A549 (cell line): ENCODE measurements around the gene PEX3. TPM values are rescaled to one million over a fixed set of nuclear protein-coding genes. Genes with fewer than 3 reads are reported as not detected.

ENCODE experiments used
- ATAC-seq, 2 experiments: fragments of 200-7000 bp in 1 of 2; fragments of >200 bp in 1 of 2; cut with Nextera tagmentation in 1 of 2; cut with Tn5 transposase in 1 of 2; 3 replicates each; pipeline versions ENCODE4 v1.8.0 to v1.9.1; 2018 to 2020; ENCODE audit warnings: mild to moderate bottlenecking in 1 of 2, moderate library complexity in 1 of 2
- CTCF ChIA-PET: fragments of 300-600 bp; sonication (Branson Sonifier 250); formaldehyde crosslinking; extraction: SDS; loops from one replicate; lab custom pipeline; 2021; ENCODE audit warnings: antibody characterized with exemption, inconsistent platforms; lab: Yijun Ruan, JAX
- POLR2A ChIA-PET: fragments of 350-600 bp; formaldehyde crosslinking; extraction: SDS; loops from one replicate; lab custom pipeline; 2021; ENCODE audit warnings: antibody characterized with exemption, inconsistent platforms; lab: Yijun Ruan, JAX
- DNase-seq, 2 experiments: peaks; one replicate each; pipeline versions ENCODE4 v3.0.0 to v3.0.0-alpha.2; 2011 to 2016; ENCODE audit warnings: low read depth in 1 of 2, low spot score in 1 of 2
- FAIRE-seq: peaks from 2 replicates; lab custom pipeline; 2011; peaks lifted over from hg19 to GRCh38; lab: Jason Lieb, UNC
- H3K27ac ChIP-seq, 2 experiments: fragments of >200 bp; sonication (Bioruptor Twin); formaldehyde crosslinking; 3 replicates each; pipeline ENCODE4 v1.5.1; 2016 to 2017
- H3K4me1 ChIP-seq: fragments of >200 bp; sonication (Bioruptor Twin); formaldehyde crosslinking; 3 replicates; pipeline ENCODE4 v1.6.1; 2016
- H3K4me2 ChIP-seq: fragments of >200 bp; sonication (Bioruptor Twin); formaldehyde crosslinking; 3 replicates; pipeline ENCODE4 v1.6.1; 2016
- H3K4me3 ChIP-seq: fragments of >200 bp; sonication (Bioruptor Twin); formaldehyde crosslinking; 3 replicates; pipeline ENCODE4 v1.5.1; 2016
- H3K9me3 ChIP-seq: fragments of >200 bp; sonication (Bioruptor Twin); formaldehyde crosslinking; 3 replicates; pipeline ENCODE4 v1.6.1; 2016
- CBX2 ChIP-seq: fragments of 200-600 bp; sonication (generic); IDR thresholded peaks from 2 replicates; pipeline ENCODE4 v1.6.1; 2016; ENCODE audit warnings: low read depth, mild to moderate bottlenecking, borderline replicate concordance
- CHD2 ChIP-seq: fragments of 150-350 bp; IDR thresholded peaks from 2 replicates; pipeline ENCODE4 v1.6.1; 2014; ENCODE audit warnings: low read length; ENCODE audit not compliant: partially characterized antibody
- CHD4 ChIP-seq: fragments of 200-600 bp; sonication (generic); IDR thresholded peaks from 2 replicates; pipeline ENCODE4 v1.6.1; 2016; ENCODE audit warnings: antibody characterized with exemption, mild to moderate bottlenecking, borderline replicate concordance
- E2F6 ChIP-seq: IDR thresholded peaks from 2 replicates; pipeline ENCODE4 v1.6.1; 2012; ENCODE audit warnings: low read depth, borderline replicate concordance
- ELK1 ChIP-seq: fragments of 150-350 bp; IDR thresholded peaks from 2 replicates; pipeline ENCODE4 v1.6.1; 2014; ENCODE audit warnings: low read depth, mild to moderate bottlenecking, low read length
- ESRRA ChIP-seq: fragments of 150-350 bp; IDR thresholded peaks from 2 replicates; pipeline ENCODE4 v1.6.1; 2014; ENCODE audit warnings: mild to moderate bottlenecking, low read length, borderline replicate concordance
- FOSB ChIP-seq: fragments of 250-450 bp; sonication (Bioruptor Pico); IDR thresholded peaks from 2 replicates; pipeline ENCODE4 v1.5.0; 2020; ENCODE audit warnings: mild to moderate bottlenecking, moderate library complexity
- FOXS1 ChIP-seq: fragments of 250-450 bp; sonication (Bioruptor Pico); IDR thresholded peaks from 2 replicates; pipeline ENCODE4 v1.5.0; 2020; ENCODE audit warnings: mild to moderate bottlenecking, moderate library complexity
- HOXB5 ChIP-seq: fragments of 250-450 bp; sonication (Bioruptor Pico); IDR thresholded peaks from 2 replicates; pipeline ENCODE4 v1.5.0; 2020; ENCODE audit warnings: mild to moderate bottlenecking, moderate library complexity
- JUN ChIP-seq, 2 experiments: fragments of >200 bp; sonication (Bioruptor Twin); formaldehyde crosslinking; IDR thresholded peaks; 2 replicates in 1 of 2; 3 replicates in 1 of 2; pipeline ENCODE4 v1.6.1; 2016 to 2017
- NPAS2 ChIP-seq: fragments of 250-450 bp; sonication (Bioruptor Pico); IDR thresholded peaks from 2 replicates; pipeline ENCODE4 v1.8.0; 2022; ENCODE audit warnings: mild to moderate bottlenecking, moderate library complexity, borderline replicate concordance
- POLR2AphosphoS2 ChIP-seq: conservative IDR thresholded peaks from 2 replicates; pipeline ENCODE4 v1.6.1; 2012; ENCODE audit warnings: low read length, improper control_type of control experiment, inconsistent platforms
- RARB ChIP-seq: fragments of 250-450 bp; sonication (Bioruptor Pico); IDR thresholded peaks from 2 replicates; pipeline ENCODE4 v1.8.0; 2021; ENCODE audit warnings: mild to moderate bottlenecking, moderate library complexity
- RCOR1 ChIP-seq: fragments of 150-350 bp; IDR thresholded peaks from 2 replicates; pipeline ENCODE4 v1.6.1; 2014; ENCODE audit warnings: antibody characterized with exemption, low read length, low read depth
- REST ChIP-seq: fragments of 200-600 bp; sonication (generic); IDR thresholded peaks from 2 replicates; pipeline ENCODE4 v1.6.1; 2016; ENCODE audit warnings: antibody characterized with exemption, mild to moderate bottlenecking, moderate library complexity
- RNF2 ChIP-seq: fragments of 200-600 bp; sonication (generic); IDR thresholded peaks from 2 replicates; pipeline ENCODE4 v1.6.1; 2016; ENCODE audit warnings: low read depth, mild to moderate bottlenecking, antibody characterized with exemption, moderate library complexity, borderline replicate concordance
- SMC3 ChIP-seq: fragments of >200 bp; sonication (Bioruptor Twin); formaldehyde crosslinking; IDR thresholded peaks from 3 replicates; pipeline ENCODE4 v1.6.1; 2018; ENCODE audit warnings: inconsistent platforms
- SREBF2 ChIP-seq: fragments of 450-650 bp; IDR thresholded peaks from 2 replicates; pipeline ENCODE4 v1.6.1; 2014; ENCODE audit warnings: mild to moderate bottlenecking, moderate library complexity
- TFCP2L1 ChIP-seq: fragments of 250-450 bp; sonication (Bioruptor Pico); IDR thresholded peaks from 2 replicates; pipeline ENCODE4 v1.5.0; 2021; ENCODE audit warnings: mild to moderate bottlenecking
- TP53 ChIP-seq: fragments of 250-450 bp; sonication (Bioruptor Pico); IDR thresholded peaks from 2 replicates; pipeline ENCODE4 v1.5.0; 2021; ENCODE audit warnings: mild to moderate bottlenecking, moderate library complexity
- ZC3H11A ChIP-seq: fragments of 450-650 bp; IDR thresholded peaks from 2 replicates; pipeline ENCODE4 v1.6.1; 2014; ENCODE audit warnings: antibody characterized with exemption, mild to moderate bottlenecking
- ZFP36 ChIP-seq: fragments of 450-650 bp; IDR thresholded peaks from 2 replicates; pipeline ENCODE4 v1.6.1; 2014; ENCODE audit warnings: borderline replicate concordance; ENCODE audit not compliant: partially characterized antibody
- ZSCAN20 ChIP-seq: fragments of 250-450 bp; sonication (Bioruptor Pico); IDR thresholded peaks from 2 replicates; pipeline ENCODE4 v1.8.0; 2022; ENCODE audit warnings: mild to moderate bottlenecking, moderate library complexity
- WGBS: methylation state at CpG from one replicate; pipeline ENCODE4 v1.1.6; 2017; ENCODE audit errors: missing lambda C conversion rate; 5-methylcytosine and 5-hydroxymethylcytosine counted together
- polyA minus RNA-seq: library from RNA; depleted of rRNA, polyadenylated mRNA; stranded (reverse); fragments of >200 nt; gene quantifications from 2 replicates; pipeline ENCODE4 v1.2.3, GENCODE V29; 2011; rRNA and poly(A)+ RNA removed
- polyA plus RNA-seq, 4 experiments: library from polyadenylated mRNA; depleted of rRNA in 3 of 4; stranded (reverse); fragments of >200 nt; fragmentation: RNase III in 1 of 4; extraction: RNeasy Plus Mini Kit Qiagen cat#74134 plus additional on column Dnase treatment in 1 of 4; gene quantifications; 2 replicates in 3 of 4; 3 replicates in 1 of 4; pipeline ENCODE4 v1.2.3, GENCODE V29; 2011 to 2017
- TF ChIP-seq, protein P1 (sequence below): fragments of 450-650 bp; IDR thresholded peaks from 2 replicates; pipeline ENCODE4 v1.6.1; 2014; ENCODE audit warnings: antibody characterized with exemption
- TF ChIP-seq, protein P2 (sequence below): IDR thresholded peaks from 2 replicates; pipeline ENCODE4 v1.6.1; 2012
- TF ChIP-seq, protein P3 (sequence below): fragments of 250-450 bp; sonication (Bioruptor Pico); IDR thresholded peaks from 2 replicates; pipeline ENCODE4 v1.5.0; 2021; ENCODE audit warnings: mild to moderate bottlenecking, moderate library complexity, borderline replicate concordance
- TF ChIP-seq, protein P4 (sequence below): fragments of >200 bp; sonication (Bioruptor Twin); formaldehyde crosslinking; IDR thresholded peaks from 2 replicates; pipeline ENCODE4 v1.6.1; 2016

The PEX3 gene
- polyA plus RNA-seq (2011; rRNA removed), result 24.7 and 25.9 TPM in 2 replicates
- 10.3 and 11.2 TPM in 2 replicates for polyA plus RNA-seq (2012; cell fraction: cytosol; rRNA removed)
- polyA plus RNA-seq (2012; cell fraction: nucleus; rRNA removed), result 3.2 and 4.5 TPM in 2 replicates
- polyA plus RNA-seq (2017; fragmentation: RNase III; extraction: RNeasy Plus Mini Kit Qiagen cat#74134 plus additional on column Dnase treatment), result 14.0 to 15.7 TPM (median 15.1 TPM) in 3 replicates
- 12.1 and 12.4 TPM in 2 replicates for polyA minus RNA-seq

DNA sequence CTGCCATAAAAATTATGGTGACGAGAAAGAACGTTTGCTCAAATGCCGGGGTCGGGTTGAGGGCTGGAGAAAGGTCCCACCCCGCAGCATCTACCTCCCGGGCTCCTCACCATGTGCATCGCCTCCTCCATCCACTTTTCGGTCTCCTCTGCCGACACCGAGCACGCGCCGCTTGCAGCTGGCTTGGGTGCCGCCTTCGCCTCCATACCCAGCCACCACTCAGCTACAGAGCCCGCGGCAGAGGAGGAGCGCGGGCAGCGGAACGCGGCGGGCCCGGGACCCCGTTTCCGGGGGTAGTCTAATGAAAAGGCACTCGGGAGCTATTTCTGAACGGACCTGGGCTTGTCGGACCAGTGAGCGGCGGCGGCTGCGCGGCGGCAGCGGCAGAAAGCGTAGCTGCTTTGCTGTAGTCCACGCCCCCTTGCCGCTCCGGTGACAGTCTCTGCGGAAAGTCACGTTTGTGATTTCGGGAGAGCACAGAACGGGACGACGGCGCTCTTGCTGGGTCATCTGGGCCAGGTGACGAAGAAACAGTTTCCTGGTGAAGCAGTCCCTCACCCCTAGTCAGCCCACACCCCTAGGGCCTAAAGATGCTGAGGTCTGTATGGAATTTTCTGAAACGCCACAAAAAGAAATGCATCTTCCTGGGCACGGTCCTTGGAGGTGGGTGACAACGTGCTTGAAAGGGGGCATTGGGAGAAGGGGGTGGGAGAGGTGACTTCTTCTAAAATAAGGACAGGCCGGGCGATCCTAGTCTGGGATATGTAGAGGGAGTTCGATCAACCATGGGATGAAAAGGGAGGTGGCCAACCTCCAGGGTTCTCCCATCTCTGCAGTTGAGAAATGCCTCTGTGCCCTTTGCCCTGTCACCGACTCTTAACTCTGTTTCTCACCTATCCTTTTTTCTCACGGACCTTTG lies at the start of gene PEX3, which contains the start of gene ADAT2:
PEX3 (plus strand) TSS at position 353 of the 919 bp plus-strand sequence; CDS start at position 591, 238 bp downstream.
ADAT2 (minus strand) TSS at position 243 of the 919 bp plus-strand sequence; CDS start at position 206, 37 bp downstream.
- FAIRE-seq (no peak), ATAC-seq (peak; percentile 98 to 99), DNase-seq (peak; percentile 73 to 92)
- H3K27ac ChIP-seq, result peak within 1 kb of the TSS; percentile 88 to 97
- 0 out of 3 replicates have a peak, but pooled peaks cover 10% of the 10 kb centered on the region for H3K4me1 ChIP-seq
- no peaks in the 10 kb centered on the region for H3K9me3 ChIP-seq
- ChIA-PET CTCF (no interaction called here), POLR2A (interaction anchor here (0.6 to 1.2 kb wide), 5 partner anchors 9 to 976 kb away, joined by 3 to 7 read pairs (median 4); partner anchors contain the start of gene FUCA2)
- 2% methylated on average over 19 of the region's 56 CpGs for WGBS
- H3K4me3 ChIP-seq, result peak within 1 kb of the TSS; percentile 87
- peak within 1 kb of the TSS; percentile 92 for H3K4me2 ChIP-seq
- TF ChIP-seq, protein P1, sequence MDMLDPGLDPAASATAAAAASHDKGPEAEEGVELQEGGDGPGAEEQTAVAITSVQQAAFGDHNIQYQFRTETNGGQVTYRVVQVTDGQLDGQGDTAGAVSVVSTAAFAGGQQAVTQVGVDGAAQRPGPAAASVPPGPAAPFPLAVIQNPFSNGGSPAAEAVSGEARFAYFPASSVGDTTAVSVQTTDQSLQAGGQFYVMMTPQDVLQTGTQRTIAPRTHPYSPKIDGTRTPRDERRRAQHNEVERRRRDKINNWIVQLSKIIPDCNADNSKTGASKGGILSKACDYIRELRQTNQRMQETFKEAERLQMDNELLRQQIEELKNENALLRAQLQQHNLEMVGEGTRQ, result no peak
- TF ChIP-seq REST (no peak), ZC3H11A (no peak; the same call in 1 of the 2 replicates), FOSB (CRISPR knock-in tag) (no peak), E2F6 (peak; percentile 25; the same call in 1 of the 2 replicates), JUN (IDR thresholded peaks at IDR 0.05) (peak in 1 of 2 experiments; percentile 72; a peak in 2 of 5 replicates), NPAS2 (CRISPR knock-in tag) (no peak), ZSCAN20 (CRISPR knock-in tag) (no peak), ELK1 (no peak), TFCP2L1 (no peak), HOXB5 (CRISPR knock-in tag) (0 out of 2 replicates have a peak, but pooled peaks have one; percentile 51), ZFP36 (no peak), TP53 (CRISPR knock-in tag) (no peak), CHD2 (no peak), RNF2 (no peak), SREBF2 (no peak), CHD4 (no peak), POLR2AphosphoS2 (no peak), RCOR1 (no peak), RARB (CRISPR knock-in tag) (no peak), ESRRA (no peak), CBX2 (no peak), FOXS1 (CRISPR knock-in tag) (no peak), SMC3 (0 out of 3 replicates have a peak, but pooled peaks have one; percentile 14)
- TF ChIP-seq, protein P2, sequence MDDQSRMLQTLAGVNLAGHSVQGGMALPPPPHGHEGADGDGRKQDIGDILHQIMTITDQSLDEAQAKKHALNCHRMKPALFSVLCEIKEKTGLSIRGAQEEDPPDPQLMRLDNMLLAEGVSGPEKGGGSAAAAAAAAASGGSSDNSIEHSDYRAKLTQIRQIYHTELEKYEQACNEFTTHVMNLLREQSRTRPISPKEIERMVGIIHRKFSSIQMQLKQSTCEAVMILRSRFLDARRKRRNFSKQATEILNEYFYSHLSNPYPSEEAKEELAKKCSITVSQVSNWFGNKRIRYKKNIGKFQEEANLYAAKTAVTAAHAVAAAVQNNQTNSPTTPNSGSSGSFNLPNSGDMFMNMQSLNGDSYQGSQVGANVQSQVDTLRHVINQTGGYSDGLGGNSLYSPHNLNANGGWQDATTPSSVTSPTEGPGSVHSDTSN, result no peak
- TF ChIP-seq, protein P3, sequence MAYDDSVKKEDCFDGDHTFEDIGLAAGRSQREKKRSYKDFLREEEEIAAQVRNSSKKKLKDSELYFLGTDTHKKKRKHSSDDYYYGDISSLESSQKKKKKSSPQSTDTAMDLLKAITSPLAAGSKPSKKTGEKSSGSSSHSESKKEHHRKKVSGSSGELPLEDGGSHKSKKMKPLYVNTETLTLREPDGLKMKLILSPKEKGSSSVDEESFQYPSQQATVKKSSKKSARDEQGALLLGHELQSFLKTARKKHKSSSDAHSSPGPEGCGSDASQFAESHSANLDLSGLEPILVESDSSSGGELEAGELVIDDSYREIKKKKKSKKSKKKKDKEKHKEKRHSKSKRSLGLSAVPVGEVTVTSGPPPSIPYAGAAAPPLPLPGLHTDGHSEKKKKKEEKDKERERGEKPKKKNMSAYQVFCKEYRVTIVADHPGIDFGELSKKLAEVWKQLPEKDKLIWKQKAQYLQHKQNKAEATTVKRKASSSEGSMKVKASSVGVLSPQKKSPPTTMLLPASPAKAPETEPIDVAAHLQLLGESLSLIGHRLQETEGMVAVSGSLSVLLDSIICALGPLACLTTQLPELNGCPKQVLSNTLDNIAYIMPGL, result no peak
- TF ChIP-seq, protein P4, sequence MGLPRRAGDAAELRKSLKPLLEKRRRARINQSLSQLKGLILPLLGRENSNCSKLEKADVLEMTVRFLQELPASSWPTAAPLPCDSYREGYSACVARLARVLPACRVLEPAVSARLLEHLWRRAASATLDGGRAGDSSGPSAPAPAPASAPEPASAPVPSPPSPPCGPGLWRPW, result no peak
